Cerebellar cortex (tissue), 1 donor: ENCODE results near the gene LYG1.
A peak's percentile ranks its signal among the peaks of the same experiment; 100 is the strongest.
"Not testable (repeated sequence)": the region's sequence is repeated elsewhere in the genome, so short reads cannot be mapped to it uniquely, and the experiment has no call there.

Experiments used
- DNase-seq: peaks from one replicate; pipeline ENCODE4 v3.0.0-alpha.2; 2015; ENCODE audit warnings: low spot score

The LYG1 gene

DNA sequence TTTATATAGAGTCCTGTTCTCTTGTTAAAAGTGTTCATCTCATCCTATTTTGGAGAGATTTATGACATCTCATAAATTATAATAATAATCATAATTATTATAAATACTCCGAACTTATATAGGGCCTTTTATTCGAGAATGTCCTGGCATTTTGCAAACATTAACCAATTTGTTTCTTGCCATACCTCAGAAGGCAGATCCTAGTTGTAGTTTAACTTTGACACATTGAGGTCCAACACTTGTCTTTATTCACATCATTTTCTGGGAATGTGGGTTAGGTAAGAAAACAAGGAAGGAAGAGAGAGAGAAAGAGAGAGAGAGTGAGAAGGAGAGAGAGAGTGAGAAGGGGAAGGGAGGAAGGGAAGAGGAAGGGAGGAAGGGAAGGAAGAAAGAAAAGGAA lies at the start of gene LYG1:
Gene LYG1 (minus strand): TSS at position 101 of the 400 bp plus-strand sequence. CDS start 5,527 bp downstream, outside the sequence.
- not testable (repeated sequence) for DNase-seq

- DNase-seq = no peak
Observed at GRCh38 chr2:99350194-99350593, 49.2 kb upstream of the LYG1 start.

- no peak for DNase-seq
Observed at GRCh38 chr2:99348173-99348572, 47.2 kb upstream of the LYG1 start.

DNA sequence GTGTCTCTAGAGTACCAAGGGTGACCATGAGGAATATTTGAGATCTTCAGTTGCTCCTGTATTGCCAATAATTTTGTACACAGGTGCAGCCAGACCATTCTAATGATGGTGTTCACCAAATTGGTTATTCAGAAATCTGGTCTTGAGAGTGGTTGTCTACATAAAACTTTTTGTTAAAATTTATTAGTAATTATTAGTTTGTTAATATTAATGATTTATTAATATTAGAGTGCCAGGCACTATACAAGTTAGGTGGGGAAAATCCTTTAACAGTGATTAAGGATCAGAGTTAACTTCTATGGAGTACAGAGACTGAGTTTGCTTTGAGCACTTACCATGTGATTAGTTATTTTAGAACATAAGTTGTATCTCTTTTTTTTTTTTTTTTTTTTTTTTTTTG lies 45.2 kb upstream of the LYG1 start:
- DNase-seq = no peak

GRCh38 chr2:99345446-99345845 lies 44.4 kb upstream of the LYG1 start:
- not testable (repeated sequence) for DNase-seq

- DNase-seq = no peak
Observed at GRCh38 chr2:99342536-99342935, 41.5 kb upstream of the LYG1 start.

- DNase-seq = no peak
Observed at GRCh38 chr2:99340669-99341236, 39.8 kb upstream of the LYG1 start.

DNA sequence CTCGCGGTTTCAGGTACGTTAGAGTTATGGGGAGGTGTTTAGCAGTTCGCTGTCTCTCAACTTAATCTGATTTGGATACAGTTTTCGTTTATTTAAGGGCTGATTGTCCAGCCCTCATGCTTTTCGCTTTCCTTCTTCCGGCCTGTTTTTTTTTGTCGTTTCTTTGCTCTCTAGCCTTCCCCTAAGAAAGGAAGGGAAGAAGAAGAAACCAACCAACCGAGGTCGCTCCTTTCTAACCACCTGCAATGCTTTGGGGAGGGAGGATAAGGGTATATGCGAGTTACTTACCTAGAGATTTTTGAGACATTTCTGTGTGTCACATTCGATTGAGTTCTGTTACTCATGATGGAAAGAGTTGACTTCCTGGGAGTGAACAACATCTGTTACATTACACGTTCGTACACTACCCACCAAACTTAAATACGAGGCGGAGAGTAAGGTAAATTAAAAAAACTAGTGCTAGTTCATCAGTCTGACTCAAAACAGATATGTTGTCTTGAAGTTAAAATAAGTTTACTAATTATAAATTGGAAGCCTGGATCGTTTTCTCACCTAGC lies 37.1 kb upstream of the LYG1 start:
- DNase-seq = no peak

GRCh38 chr2:99337113-99338028 lies 36.4 kb upstream of the LYG1 start, which contains the start of gene EIF5B:
Gene EIF5B, plus strand, starts transcription at chr2:99337389. Its CDS starts 166 bp downstream, at chr2:99337555.
- peak; percentile 97 for DNase-seq

- DNase-seq = no peak
Observed at GRCh38 chr2:99336804-99337112, 35.8 kb upstream of the LYG1 start.

GRCh38 chr2:99335911-99336803 lies 35.2 kb upstream of the LYG1 start, which contains the start of gene TXNDC9:
Gene TXNDC9, minus strand, starts transcription at chr2:99336333. Its CDS starts 3,123 bp downstream, at chr2:99333210.
- peak; percentile 99 for DNase-seq

DNA sequence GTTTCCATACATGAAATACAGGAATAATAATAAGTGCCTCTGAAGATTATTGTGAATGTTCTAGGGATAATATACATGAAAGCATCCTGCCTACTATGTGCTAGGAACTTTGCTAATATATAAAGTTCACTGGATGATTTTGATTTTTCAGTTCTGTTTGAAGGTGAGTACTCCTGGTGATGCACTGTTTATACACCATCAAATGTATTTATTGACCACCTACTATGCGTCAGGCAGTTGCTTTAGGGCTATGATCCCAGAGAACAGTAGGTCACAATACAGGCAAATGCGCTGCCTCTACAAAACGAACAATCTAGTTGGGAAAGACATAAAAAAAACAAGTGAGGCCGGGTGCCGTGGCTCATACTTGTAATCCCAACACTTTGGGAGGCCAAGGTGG lies 24.4 kb upstream of the LYG1 start:
- DNase-seq = no peak

GRCh38 chr2:99317873-99318200 lies 16.8 kb upstream of the LYG1 start:
- not testable (repeated sequence) for DNase-seq

DNA sequence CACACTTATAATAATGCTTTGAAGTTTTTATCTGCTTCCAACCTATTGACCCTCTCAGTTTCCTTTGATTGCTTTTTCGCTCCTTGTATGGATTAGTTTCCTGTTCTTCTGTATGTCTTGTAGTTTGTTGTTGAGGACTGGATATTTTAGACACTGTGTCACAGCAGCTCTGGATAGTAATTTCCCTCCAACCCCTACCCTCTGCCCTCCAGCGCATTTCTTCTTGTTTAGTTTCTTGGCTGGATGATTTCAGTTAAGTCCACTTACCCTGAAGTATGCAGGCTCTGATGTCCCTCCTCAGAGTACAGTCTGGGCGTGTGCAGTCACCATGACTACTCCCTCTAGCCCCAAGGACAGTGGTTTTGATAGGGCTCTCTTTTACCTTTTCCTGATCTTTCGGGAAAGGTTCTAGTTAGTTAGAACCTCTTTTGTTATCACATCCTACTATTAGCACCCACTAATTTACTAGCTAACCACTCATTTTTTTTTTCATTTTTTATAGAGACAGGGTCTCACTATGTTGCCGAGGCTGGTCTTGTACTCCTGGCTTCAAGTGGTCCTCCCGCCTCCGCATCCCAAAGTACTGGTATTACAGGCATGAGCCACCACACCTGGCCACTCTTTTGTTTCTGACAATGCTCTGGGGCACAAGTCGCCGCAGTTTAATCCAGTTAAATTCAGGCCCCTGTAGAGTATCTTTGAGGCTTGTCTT lies 16.3 kb upstream of the LYG1 start:
- DNase-seq = no peak

- DNase-seq = no peak
Observed at GRCh38 chr2:99299580-99299979, 1.4 kb downstream of the LYG1 start.

- no peak for DNase-seq
Observed at GRCh38 chr2:99297994-99298393, 3.0 kb downstream of the LYG1 start.

DNA sequence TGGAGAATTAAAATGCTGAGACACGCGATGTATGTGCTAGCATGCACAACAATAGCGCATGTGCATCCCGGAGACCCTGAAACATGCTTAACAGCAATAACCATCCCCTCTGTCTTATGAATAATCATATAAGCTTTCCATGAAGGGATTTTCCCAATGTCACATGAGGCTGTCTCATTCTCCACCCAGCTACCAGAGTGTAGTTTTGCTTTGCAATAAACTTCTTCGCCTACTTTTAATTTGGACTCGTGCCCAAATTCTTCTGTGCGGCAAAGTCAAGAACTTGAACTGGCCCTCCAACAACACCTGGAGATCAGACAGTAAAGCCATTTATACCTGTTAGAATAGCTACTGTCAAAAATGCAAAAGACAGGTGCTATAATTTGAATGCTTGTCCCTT lies 15.5 kb downstream of the LYG1 start:
- DNase-seq = no peak

DNA sequence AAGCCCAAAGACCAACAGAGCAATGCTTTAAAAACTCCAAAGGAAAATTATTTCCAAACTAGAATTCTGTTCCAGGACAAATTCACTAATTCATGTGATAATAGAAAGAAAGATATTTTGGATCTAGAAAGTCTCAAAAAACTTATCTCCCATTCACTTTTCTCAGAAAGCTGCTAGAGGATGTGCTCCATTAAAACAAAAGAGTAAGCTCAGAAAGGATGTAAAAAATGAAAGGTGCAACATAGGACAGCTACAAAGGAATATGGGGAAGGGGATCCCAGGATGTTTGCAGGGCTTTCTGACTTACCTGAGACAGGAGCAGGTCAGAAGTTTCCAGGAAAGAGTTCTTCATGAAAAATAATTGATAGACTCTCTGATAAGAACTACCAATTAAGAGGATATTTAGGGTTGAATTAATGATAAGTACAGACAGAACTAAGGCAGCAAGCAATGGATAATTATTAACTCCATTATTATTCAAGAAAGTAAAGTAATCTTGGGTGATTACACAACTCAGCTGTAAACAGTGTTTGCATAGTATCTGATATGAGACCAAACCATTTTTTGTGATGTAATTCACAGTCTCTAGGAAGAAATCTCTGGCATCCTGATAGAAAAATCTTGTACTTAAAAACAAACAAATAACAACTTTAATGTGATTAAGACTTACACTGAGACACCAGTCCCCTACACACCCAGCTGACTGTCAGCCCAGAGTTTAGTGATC lies 20.9 kb downstream of the LYG1 start:
- DNase-seq = no peak

DNA sequence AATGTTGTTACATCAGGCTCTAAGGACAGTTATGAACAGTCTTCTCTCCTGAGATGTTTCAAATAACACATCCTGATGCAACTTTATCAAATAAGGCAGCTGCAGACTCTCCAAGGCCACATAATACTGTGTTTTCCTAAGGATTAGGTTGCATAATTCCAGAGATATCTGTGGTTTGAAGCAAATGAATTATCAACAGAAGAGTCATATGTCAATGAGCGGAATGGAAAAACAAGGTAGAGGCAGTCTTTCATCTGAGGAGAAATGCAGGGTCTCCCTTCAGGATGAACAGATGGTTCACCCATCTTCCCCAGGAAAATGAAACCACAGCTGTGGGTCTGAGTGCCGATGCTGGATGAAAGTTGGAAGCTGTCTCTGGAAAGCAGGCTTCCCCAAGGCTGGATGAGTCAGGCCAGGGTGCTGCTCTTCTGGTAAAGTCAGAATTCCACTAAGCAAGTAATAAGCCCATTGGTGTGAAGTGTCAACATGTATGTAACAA lies 22.2 kb downstream of the LYG1 start:
- DNase-seq = no peak

DNA sequence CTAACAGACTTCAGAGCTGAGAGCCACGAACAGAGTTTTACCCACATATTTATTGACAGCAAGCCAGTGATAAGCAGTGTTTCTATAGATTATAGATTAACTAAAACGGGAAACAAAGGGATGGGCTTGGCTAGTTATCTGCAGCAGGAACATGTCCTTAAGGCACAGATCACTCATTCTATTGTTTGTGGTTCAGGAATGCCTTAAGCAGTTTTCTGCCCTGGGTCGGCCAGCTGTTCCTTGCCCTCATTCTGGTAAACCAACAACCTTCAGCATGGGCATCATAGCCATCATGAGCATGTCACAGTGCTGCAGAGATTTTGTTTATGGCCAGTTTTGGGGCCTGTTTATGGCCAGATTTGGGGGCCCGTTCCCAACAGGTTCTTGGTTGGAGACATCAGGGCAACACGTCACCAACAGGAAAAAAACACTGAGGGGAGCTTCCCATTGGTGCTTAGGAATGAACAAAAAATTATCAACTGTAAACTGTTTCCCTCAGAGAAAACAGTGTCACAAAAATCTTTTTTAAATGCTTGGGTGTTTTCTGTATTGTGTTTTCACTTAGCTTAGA lies 22.7 kb downstream of the LYG1 start:
- DNase-seq = not testable (repeated sequence)
